GM21447 (cell line): ENCODE data around the gene MTG2.

ENCODE experiments used
- ATAC-seq: cut with Tn5 transposase; IDR thresholded peaks from one replicate; pipeline ENCODE4 v1.9.1; 2021; ENCODE audit not compliant: unreplicated experiment

Gene MTG2

DNA sequence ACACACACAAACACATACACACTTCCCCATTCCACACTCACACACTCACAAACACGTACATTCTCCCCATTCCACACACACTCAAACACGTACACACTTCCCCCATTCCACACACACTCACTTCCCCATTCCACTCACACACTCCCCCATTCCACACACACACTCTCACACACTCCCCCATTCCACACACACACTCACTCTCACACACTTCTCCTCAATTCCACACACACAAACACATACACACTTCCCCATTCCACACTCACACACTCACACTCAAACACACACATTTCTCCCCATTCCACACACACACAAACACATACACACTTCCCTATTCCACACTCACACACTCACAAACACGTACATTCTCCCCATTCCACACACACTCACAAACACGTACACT, 46.8 kb downstream of the MTG2 start:
- ATAC-seq, result no peak

DNA sequence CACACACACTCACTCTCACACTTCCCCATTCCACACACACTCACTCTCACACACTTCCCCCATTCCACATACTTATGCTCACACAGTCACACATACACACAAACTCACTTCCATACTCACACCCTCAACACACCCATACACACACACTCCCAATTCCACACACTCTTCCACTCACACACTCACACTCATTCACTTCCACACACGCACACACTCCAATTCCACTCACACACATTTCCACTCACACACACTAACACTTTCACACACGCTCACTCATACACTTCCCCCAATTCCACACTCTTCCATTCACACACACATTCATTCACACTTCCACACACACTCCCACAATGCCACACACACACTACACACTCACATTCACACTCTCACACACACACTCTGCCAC, 47.4 kb downstream of the MTG2 start:
- ATAC-seq, result no peak

GRCh38 chr20:62230696-62231095, 47.9 kb downstream of the MTG2 start:
- ATAC-seq, result no peak

- ATAC-seq, result no peak
These were observed 48.5 kb downstream of the MTG2 start for GRCh38 chr20:62231292-62231691.

- no peak for ATAC-seq
These were observed 49.4 kb downstream of the MTG2 start for GRCh38 chr20:62232194-62232593.

- ATAC-seq, result no peak
These were observed 50.2 kb downstream of the MTG2 start for GRCh38 chr20:62232770-62233645.

DNA sequence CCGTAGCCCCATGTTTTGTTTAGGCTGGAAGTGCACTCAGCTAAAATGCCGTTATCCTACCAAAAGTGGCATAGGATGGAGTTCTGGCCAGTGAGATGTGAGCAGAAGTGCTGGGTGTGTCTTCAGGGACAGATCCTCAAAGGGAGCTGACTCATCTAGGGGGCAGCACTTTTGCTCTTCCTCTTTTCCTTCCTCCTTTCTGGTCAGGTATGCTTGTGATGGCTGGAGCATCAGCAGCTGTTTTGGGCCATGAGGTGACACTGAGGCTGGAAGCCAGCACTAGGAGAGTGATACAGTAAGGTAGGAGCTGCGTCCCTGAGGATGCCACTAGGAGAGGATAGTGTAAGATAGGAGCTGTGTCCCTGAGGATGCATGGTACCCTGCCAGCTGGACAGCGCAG, 50.9 kb downstream of the MTG2 start:
- ATAC-seq, result no peak

- ATAC-seq, result no peak
These were observed 51.5 kb downstream of the MTG2 start for GRCh38 chr20:62234339-62234738.

- ATAC-seq, result no peak
These were observed 52.4 kb downstream of the MTG2 start for GRCh38 chr20:62235001-62235776.

GRCh38 chr20:62235777-62236157, 52.9 kb downstream of the MTG2 start:
- ATAC-seq, result no peak

- ATAC-seq, result no peak
These were observed 53.4 kb downstream of the MTG2 start for GRCh38 chr20:62236200-62236599.

DNA sequence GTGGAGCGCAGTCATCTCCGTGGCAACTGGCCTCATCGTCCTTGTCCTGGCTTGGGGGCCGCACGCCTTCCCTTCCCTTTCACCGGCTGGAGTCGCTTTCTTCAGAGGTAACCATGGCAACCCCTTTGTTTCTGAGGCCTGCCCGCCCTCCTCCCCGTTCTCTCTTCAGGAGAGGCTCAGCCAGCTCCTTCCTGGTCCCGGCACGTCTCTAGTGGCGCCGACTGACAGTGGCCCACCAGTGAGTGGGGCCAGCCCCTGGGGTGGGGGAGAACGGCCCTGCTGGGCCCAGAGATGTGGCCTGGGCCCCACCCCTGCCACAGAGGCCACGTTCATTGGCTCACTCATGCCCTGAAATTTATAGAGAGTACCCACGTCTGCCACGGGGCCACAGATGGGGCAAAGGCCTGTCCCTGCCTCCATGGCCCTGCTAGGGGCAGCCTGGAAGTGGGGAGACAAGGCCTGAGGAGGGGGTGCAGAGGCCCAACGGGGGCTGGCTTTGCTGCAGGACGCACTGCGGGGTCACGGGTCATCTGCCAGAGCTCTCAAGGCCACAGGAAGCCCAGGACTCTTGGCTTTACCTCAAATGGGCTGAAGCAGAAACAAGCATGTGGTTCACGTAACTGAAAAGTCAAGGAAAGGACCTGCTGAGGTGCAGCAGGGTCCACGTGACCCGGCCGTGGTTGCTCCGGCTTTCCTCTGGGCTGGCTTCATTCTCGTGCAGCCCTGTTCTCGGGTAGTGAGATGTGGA, 54.1 kb downstream of the MTG2 start:
- ATAC-seq, result no peak

- no peak for ATAC-seq
These were observed 54.6 kb downstream of the MTG2 start for GRCh38 chr20:62237514-62237800.

GRCh38 chr20:62237801-62238568, 55.2 kb downstream of the MTG2 start, which contains the start of gene OSBPL2:
OSBPL2 (plus strand) TSS chr20:62238521; CDS start chr20:62256185, 17,664 bp downstream.
- ATAC-seq, result peak; percentile 98

DNA sequence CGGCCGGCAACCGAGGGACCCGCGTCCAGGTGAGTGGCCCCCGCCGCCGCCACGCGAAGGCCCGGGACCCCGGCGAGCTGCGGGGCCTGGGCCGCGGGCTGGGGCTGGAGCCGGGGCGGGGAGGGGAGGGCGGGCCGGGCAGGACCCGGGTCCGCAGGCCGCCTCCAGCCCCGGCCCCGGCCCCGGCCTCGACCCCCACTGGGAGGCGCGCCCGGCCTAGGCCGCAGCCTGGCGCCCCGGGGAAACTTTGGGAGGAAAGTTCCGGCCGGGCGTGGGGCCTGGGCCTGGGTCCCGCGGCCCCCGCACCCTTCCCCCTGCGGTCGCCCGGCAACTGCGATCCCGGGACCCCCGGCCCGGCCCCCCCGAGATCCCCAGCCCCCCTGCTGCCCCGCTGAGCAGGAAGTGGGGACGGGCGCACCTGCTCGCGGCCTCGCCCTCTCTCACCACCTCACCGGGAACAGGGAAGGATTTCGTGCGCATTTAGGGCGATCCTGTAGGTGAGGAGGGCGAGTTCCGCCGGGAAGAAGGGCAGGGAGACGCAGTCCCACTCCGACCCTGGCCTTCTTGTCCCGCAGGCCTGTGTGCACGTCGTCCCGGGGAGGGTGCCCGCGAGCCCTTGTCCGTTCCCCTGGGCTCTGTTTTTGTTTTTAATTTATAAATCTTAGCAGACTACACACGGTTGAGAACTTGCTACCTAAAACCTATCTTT, 55.9 kb downstream of the MTG2 start:
- ATAC-seq, result peak; percentile 4

- ATAC-seq, result no peak
These were observed 56.6 kb downstream of the MTG2 start for GRCh38 chr20:62239278-62239879.

GRCh38 chr20:62240020-62240685, 57.3 kb downstream of the MTG2 start:
- no peak for ATAC-seq

- ATAC-seq, result no peak
These were observed 58.7 kb downstream of the MTG2 start for GRCh38 chr20:62241506-62241905.

DNA sequence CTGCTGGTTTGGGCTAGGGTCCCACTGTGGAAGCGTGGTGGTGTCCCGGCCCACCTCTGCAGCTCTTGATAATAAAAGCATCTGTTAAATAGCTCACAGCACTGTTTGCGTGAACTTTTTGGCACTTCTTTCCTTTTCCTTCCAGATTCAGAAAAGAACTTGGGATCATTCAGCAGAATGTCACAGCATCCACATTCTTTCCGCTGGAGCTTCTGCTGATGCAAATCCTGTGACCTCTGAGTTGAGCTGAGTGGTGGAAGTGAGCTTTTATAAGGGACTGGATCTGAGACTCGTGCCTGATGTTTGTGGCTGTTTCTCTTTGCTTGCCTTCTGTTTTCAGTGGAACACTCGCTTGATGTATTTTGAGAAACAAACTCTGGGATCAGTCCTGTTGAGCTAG, 59.3 kb downstream of the MTG2 start:
- ATAC-seq, result no peak
